Measurements from ENCODE around the gene PNPLA7. TPM values are rescaled to one million over a fixed set of nuclear protein-coding genes. Genes with fewer than 3 reads are reported as not detected.
A peak's percentile ranks its signal among the peaks of the same experiment; 100 is the strongest.

The PNPLA7 gene
- total and polyA plus RNA-seq, 2 of the 13 experiments (the other 11 are each of a cell fraction or from before 2014, with no cell fraction given): 0.42 to 1.5 TPM

GRCh38 chr9:137462986-137463930, 86.9 kb downstream of the PNPLA7 start (continued):
- TF ChIP-seq, protein P1, sequence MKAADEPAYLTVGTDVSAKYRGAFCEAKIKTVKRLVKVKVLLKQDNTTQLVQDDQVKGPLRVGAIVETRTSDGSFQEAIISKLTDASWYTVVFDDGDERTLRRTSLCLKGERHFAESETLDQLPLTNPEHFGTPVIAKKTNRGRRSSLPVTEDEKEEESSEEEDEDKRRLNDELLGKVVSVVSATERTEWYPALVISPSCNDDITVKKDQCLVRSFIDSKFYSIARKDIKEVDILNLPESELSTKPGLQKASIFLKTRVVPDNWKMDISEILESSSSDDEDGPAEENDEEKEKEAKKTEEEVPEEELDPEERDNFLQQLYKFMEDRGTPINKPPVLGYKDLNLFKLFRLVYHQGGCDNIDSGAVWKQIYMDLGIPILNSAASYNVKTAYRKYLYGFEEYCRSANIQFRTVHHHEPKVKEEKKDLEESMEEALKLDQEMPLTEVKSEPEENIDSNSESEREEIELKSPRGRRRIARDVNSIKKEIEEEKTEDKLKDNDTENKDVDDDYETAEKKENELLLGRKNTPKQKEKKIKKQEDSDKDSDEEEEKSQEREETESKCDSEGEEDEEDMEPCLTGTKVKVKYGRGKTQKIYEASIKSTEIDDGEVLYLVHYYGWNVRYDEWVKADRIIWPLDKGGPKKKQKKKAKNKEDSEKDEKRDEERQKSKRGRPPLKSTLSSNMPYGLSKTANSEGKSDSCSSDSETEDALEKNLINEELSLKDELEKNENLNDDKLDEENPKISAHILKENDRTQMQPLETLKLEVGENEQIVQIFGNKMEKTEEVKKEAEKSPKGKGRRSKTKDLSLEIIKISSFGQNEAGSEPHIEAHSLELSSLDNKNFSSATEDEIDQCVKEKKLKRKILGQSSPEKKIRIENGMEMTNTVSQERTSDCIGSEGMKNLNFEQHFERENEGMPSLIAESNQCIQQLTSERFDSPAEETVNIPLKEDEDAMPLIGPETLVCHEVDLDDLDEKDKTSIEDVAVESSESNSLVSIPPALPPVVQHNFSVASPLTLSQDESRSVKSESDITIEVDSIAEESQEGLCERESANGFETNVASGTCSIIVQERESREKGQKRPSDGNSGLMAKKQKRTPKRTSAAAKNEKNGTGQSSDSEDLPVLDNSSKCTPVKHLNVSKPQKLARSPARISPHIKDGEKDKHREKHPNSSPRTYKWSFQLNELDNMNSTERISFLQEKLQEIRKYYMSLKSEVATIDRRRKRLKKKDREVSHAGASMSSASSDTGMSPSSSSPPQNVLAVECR (CRISPR knock-in tag; IDR thresholded peaks at IDR 0.05; ENCODE audit: borderline replicate concordance): peak; percentile 47; the same call in 1 of the 2 replicates
- TF ChIP-seq ZNF614 (CRISPR knock-in tag; IDR thresholded peaks at IDR 0.05; ENCODE audit: borderline replicate concordance): no peak
- TF ChIP-seq ZNF557 (CRISPR knock-in tag; IDR thresholded peaks at IDR 0.05): no peak
- TF ChIP-seq BRCA1 (CRISPR knock-in tag; IDR thresholded peaks at IDR 0.05): peak; percentile 76
- TF ChIP-seq GATAD2A (CRISPR knock-in tag; IDR thresholded peaks at IDR 0.05): peak; percentile 52; the same call in 1 of the 2 replicates
- TF ChIP-seq, protein P2, sequence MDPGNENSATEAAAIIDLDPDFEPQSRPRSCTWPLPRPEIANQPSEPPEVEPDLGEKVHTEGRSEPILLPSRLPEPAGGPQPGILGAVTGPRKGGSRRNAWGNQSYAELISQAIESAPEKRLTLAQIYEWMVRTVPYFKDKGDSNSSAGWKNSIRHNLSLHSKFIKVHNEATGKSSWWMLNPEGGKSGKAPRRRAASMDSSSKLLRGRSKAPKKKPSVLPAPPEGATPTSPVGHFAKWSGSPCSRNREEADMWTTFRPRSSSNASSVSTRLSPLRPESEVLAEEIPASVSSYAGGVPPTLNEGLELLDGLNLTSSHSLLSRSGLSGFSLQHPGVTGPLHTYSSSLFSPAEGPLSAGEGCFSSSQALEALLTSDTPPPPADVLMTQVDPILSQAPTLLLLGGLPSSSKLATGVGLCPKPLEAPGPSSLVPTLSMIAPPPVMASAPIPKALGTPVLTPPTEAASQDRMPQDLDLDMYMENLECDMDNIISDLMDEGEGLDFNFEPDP (CRISPR knock-in tag; conservative IDR thresholded peaks at IDR 0.05): no peak
- TF ChIP-seq SMARCE1 (IDR thresholded peaks at IDR 0.05; ENCODE audit: borderline replicate concordance): no peak
- no peak for TF ChIP-seq TERF1 (CRISPR knock-in tag; IDR thresholded peaks at IDR 0.05)
- TF ChIP-seq NPAS2 (CRISPR knock-in tag; IDR thresholded peaks at IDR 0.05; ENCODE audit: borderline replicate concordance): no peak
- TF ChIP-seq KAT8 (CRISPR knock-in tag; IDR thresholded peaks at IDR 0.05): peak; percentile 44; the same call in 1 of the 2 replicates
- TF ChIP-seq GABPB1 (CRISPR knock-in tag; IDR thresholded peaks at IDR 0.05): no peak
- peak; percentile 59; the same call in 1 of the 2 replicates for TF ChIP-seq ZNF235 (CRISPR knock-in tag; IDR thresholded peaks at IDR 0.05; ENCODE audit: borderline replicate concordance)
- TF ChIP-seq ZFP36L1 (CRISPR knock-in tag; IDR thresholded peaks at IDR 0.05): peak; percentile 36; the same call in 1 of the 2 replicates
- peak; percentile 36; the same call in 1 of the 2 replicates for TF ChIP-seq KDM6A (CRISPR knock-in tag; IDR thresholded peaks at IDR 0.05; ENCODE audit: low read depth)
- TF ChIP-seq ZBTB44 (CRISPR knock-in tag; IDR thresholded peaks at IDR 0.05): no peak
- peak; percentile 85 for TF ChIP-seq ZNF501 (CRISPR knock-in tag; IDR thresholded peaks at IDR 0.05)
- peak; percentile 69; the same call in 1 of the 2 replicates for TF ChIP-seq MEF2D (CRISPR knock-in tag; IDR thresholded peaks at IDR 0.05)
- TF ChIP-seq ZNF234 (CRISPR knock-in tag; conservative IDR thresholded peaks at IDR 0.05): no peak
- TF ChIP-seq MNT (IDR thresholded peaks at IDR 0.05): no peak

Data from HepG2 (cell line).